HUES6 (cell line): ENCODE data around the gene VPS39.

ENCODE experiments used
- H3K27ac ChIP-seq: 2 replicates; pipeline ENCODE4 v1.7.0; 2013; ENCODE audit warnings: low read depth, mild to moderate bottlenecking, low read length, inconsistent platforms
- H3K27me3 ChIP-seq: 2 replicates; pipeline ENCODE4 v1.6.1; 2013; ENCODE audit warnings: low read length; ENCODE audit not compliant: control insufficient read depth, insufficient read depth
- H3K36me3 ChIP-seq: 2 replicates; pipeline ENCODE4 v1.6.1; 2013; ENCODE audit warnings: low read length; ENCODE audit not compliant: control insufficient read depth, insufficient read depth
- H3K4me1 ChIP-seq: 2 replicates; pipeline ENCODE4 v1.6.1; 2013; ENCODE audit warnings: low read length; ENCODE audit not compliant: control insufficient read depth, insufficient read depth
- H3K4me3 ChIP-seq: 2 replicates; pipeline ENCODE4 v1.5.1; 2013; ENCODE audit warnings: low read depth, low read length
- H3K9ac ChIP-seq: one replicate; pipeline ENCODE4 v1.6.1; 2013; ENCODE audit warnings: mild to moderate bottlenecking, low read length
- H3K9me3 ChIP-seq: 2 replicates; pipeline ENCODE4 v1.6.1; 2013; ENCODE audit warnings: low read depth, low read length; ENCODE audit not compliant: control insufficient read depth, insufficient read depth

The VPS39 gene

GRCh38 chr15:42121682-42122081 is 86.4 kb downstream of the VPS39 start:
- H3K27ac ChIP-seq = no peak overlapping the region
- H3K27me3 ChIP-seq = 0 out of 2 replicates have a peak, but pooled peaks cover 4% of the 10 kb centered on the region
- no peak overlapping the region for H3K9ac ChIP-seq
- no peaks in the 10 kb centered on the region for H3K36me3 ChIP-seq
- H3K4me3 ChIP-seq = no peak overlapping the region
- no peaks in the 10 kb centered on the region for H3K9me3 ChIP-seq
- peaks cover 15% of the 10 kb centered on the region for H3K4me1 ChIP-seq

DNA sequence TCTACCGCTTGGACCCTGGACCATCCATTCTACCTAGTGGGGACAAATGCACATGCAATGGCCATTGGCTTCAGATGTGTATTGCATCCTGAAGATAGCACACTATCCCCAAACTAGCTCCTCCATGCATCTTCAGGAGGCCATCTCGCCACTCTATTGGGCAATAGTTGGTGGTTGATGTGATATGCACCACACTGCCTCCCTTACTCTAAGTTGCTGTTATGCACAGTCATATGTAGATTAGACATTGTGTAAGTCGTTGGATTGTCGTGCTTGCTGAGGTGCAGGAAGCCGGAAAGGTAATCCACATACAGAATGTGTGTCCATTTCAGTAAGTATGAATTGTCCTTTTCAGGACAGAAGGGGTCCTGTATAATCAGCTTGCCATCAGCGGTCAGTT is 87.1 kb downstream of the VPS39 start:
- H3K27me3 ChIP-seq = 0 out of 2 replicates have a peak, but pooled peaks cover 4% of the 10 kb centered on the region
- peaks cover 15% of the 10 kb centered on the region for H3K4me1 ChIP-seq
- no peaks in the 10 kb centered on the region for H3K9me3 ChIP-seq
- no peak overlapping the region for H3K27ac ChIP-seq
- H3K4me3 ChIP-seq = no peak overlapping the region
- no peaks in the 10 kb centered on the region for H3K36me3 ChIP-seq
- no peak overlapping the region for H3K9ac ChIP-seq

- Histone ChIP-seq H3K9me3 (no peaks in the 10 kb centered on the region), H3K9ac (no peak overlapping the region), H3K27me3 (0 out of 2 replicates have a peak, but pooled peaks cover 4% of the 10 kb centered on the region)
These were observed 87.8 kb downstream of the VPS39 start for GRCh38 chr15:42120285-42120684.

DNA sequence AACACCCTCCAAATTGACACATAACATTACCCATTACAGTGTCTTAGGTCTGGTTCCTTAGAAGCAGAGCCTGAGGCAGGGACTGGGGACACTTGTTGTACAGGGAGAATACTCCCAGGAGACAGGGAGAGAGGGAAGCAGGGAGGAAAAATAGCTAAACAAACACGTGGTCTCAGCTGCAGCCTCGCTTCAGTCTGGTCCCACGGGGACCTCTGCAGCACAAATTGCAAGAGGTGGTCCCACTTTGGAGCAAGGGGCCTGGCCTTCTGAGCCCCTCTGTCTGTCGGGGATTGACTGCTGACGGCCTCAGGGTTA is 88.7 kb downstream of the VPS39 start:
- H3K9me3 ChIP-seq = no peaks in the 10 kb centered on the region
- H3K36me3 ChIP-seq = no peaks in the 10 kb centered on the region
- no peak overlapping the region for H3K9ac ChIP-seq
- H3K4me1 ChIP-seq = peaks cover 15% of the 10 kb centered on the region
- H3K4me3 ChIP-seq = no peak overlapping the region
- H3K27ac ChIP-seq = no peak overlapping the region
- H3K27me3 ChIP-seq = 0 out of 2 replicates have a peak, but pooled peaks cover 4% of the 10 kb centered on the region

More at GRCh38 chr15:42120285-42120684, 87.8 kb downstream of the VPS39 start:
- H3K4me3 ChIP-seq = no peak overlapping the region
- H3K27ac ChIP-seq = no peak overlapping the region
- peaks cover 15% of the 10 kb centered on the region for H3K4me1 ChIP-seq
- no peaks in the 10 kb centered on the region for H3K36me3 ChIP-seq

DNA sequence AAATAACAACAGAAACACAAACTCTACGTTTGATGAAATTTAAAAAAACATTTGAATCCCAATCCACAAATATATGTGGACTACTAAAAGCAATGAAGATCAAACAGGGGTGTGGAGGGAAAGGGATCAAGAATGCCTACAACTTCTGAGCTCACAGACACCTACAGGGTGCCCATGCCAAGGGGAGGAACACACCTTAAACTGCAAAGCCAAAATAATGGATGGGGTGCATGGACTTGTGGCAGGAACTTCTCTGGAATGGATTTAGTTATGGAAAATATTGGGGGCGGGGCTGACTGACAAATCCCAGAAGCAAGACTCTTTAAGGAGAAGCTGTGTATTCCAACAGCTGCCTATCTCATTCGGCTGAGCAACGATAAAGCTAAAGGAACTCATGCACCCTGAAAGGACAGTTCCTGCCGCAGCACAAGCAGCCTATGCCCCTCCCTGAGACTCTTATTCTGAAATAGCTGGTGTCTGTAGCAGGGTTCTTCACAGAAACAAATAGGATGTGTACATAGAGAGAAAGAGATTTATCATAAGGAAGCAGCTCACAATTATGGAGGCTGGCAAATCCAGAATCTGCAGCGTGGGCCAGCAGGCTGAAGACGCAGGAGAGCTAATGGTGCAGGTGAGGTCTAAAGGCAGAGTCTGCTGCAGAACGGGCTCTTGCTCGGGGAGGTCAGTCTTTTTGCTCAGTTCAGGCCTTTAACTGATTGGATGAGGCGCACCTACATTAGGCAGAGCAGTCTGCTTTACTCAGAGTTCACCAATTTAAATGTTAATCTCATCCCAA is 89.3 kb downstream of the VPS39 start:
- no peak overlapping the region for H3K9ac ChIP-seq
- H3K27ac ChIP-seq = no peak overlapping the region
- H3K36me3 ChIP-seq = no peaks in the 10 kb centered on the region
- no peak overlapping the region for H3K4me3 ChIP-seq
- H3K4me1 ChIP-seq = peaks cover 15% of the 10 kb centered on the region
- no peaks in the 10 kb centered on the region for H3K9me3 ChIP-seq
- 0 out of 2 replicates have a peak, but pooled peaks cover 4% of the 10 kb centered on the region for H3K27me3 ChIP-seq

GRCh38 chr15:42111924-42112323 is 96.2 kb downstream of the VPS39 start:
- no peak overlapping the region for H3K9ac ChIP-seq
- no peaks in the 10 kb centered on the region for H3K36me3 ChIP-seq
- no peak overlapping the region for H3K4me3 ChIP-seq
- 0 out of 2 replicates have a peak, but pooled peaks cover 5% of the 10 kb centered on the region for H3K9me3 ChIP-seq
- H3K4me1 ChIP-seq = no peaks in the 10 kb centered on the region
- no peak overlapping the region for H3K27ac ChIP-seq
- H3K27me3 ChIP-seq = no peaks in the 10 kb centered on the region

- Histone ChIP-seq H3K9me3 (0 out of 2 replicates have a peak, but pooled peaks cover 5% of the 10 kb centered on the region), H3K4me1 (no peaks in the 10 kb centered on the region), H3K9ac (no peak overlapping the region), H3K27me3 (no peaks in the 10 kb centered on the region), H3K4me3 (no peak overlapping the region), H3K36me3 (no peaks in the 10 kb centered on the region), H3K27ac (no peak overlapping the region)
These were observed 97.7 kb downstream of the VPS39 start for GRCh38 chr15:42110367-42110766.

DNA sequence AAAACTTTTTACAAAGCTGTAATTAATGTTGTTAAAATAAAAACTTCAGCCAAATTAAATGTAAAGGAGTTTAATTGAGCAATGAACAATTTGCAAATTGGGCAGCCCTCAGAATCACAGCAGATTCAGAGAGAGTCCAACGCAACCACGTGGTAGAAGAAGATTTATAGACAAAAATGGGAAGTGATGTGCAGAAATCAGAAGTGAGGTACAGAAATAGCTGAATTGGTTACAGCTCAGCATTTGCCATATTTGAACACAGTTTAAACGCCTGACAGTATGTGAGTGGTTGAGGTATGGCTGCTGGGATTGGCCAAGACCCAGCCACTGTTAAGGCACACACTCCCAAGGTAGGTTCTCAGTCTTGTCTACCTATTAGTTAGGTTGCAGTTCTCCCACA is 99.3 kb downstream of the VPS39 start:
- no peaks in the 10 kb centered on the region for H3K36me3 ChIP-seq
- H3K9me3 ChIP-seq = 0 out of 2 replicates have a peak, but pooled peaks cover 5% of the 10 kb centered on the region
- no peak overlapping the region for H3K27ac ChIP-seq
- no peaks in the 10 kb centered on the region for H3K4me1 ChIP-seq
- no peak overlapping the region for H3K4me3 ChIP-seq
- no peaks in the 10 kb centered on the region for H3K27me3 ChIP-seq
- H3K9ac ChIP-seq = no peak overlapping the region
